ENCODE data around the gene TSHZ1. TPM values are rescaled to one million over a fixed set of nuclear protein-coding genes. Genes with fewer than 3 reads are reported as not detected.

Gene TSHZ1
- total and polyA plus RNA-seq, 9 donors, result 27.9 to 109 (median 65.6) TPM

GRCh38 chr18:75297731-75298130, 87.1 kb downstream of the TSHZ1 start:
- DNase-seq, result no peak
- no peak for TF ChIP-seq POLR2A (IDR thresholded peaks at IDR 0.05)
- TF ChIP-seq EP300 (IDR thresholded peaks at IDR 0.05), result no peak
- TF ChIP-seq CTCF (IDR thresholded peaks at IDR 0.05), result no peak
- Histone ChIP-seq H3K4me1 (ENCODE audit: insufficient read depth) (no peaks in the 10 kb centered on the region), H3K27ac (no peak overlapping the region), H3K9me3 (no peaks in the 10 kb centered on the region), H3K36me3 (no peaks in the 10 kb centered on the region), H3K4me3 (no peak overlapping the region), H3K27me3 (no peaks in the 10 kb centered on the region)
- intact Hi-C loops (cut with DNase I), result no loop called here
- 69 to 82% (median 75%) methylated on average over 8 of the region's 8 CpGs for WGBS, 3 donors

- intact Hi-C loops (cut with DNase I), result loop anchor here in 1 of 4 donors (10.0 kb wide), 1 partner anchor 70 kb away; no protein-coding TSS in a partner anchor
- Histone ChIP-seq H3K4me3 (no peak overlapping the region), H3K9me3 (peaks cover 0 to 3% of the 10 kb centered on the region in 2 donors), H3K27me3 (no peaks in the 10 kb centered on the region), H3K27ac (no peak overlapping the region), H3K36me3 (no peaks in the 10 kb centered on the region), H3K4me1 (ENCODE audit: insufficient read depth) (no peaks in the 10 kb centered on the region)
- no peak for TF ChIP-seq POLR2A (IDR thresholded peaks at IDR 0.05)
- TF ChIP-seq EP300 (IDR thresholded peaks at IDR 0.05), result no peak
- no peak for TF ChIP-seq CTCF (IDR thresholded peaks at IDR 0.05)
- no peak for DNase-seq
- WGBS, 3 donors, result 87 to 88% (median 88%) methylated on average over 27 of the region's 27 CpGs
Observed at GRCh38 chr18:75304678-75305557, 94.3 kb downstream of the TSHZ1 start.

- H3K4me1 ChIP-seq (ENCODE audit: insufficient read depth), result no peaks in the 10 kb centered on the region
- H3K27ac ChIP-seq, result no peak overlapping the region
- H3K36me3 ChIP-seq, result no peaks in the 10 kb centered on the region
- 94 to 96% (median 96%) methylated on average over 4 of the region's 4 CpGs for WGBS, 3 donors
- no peak for DNase-seq
- no peak overlapping the region for H3K4me3 ChIP-seq
- no peaks in the 10 kb centered on the region for H3K27me3 ChIP-seq
- intact Hi-C loops (cut with DNase I), result loop anchor here in 1 of 4 donors (10.0 kb wide), 1 partner anchor 69 kb away; no protein-coding TSS in a partner anchor
- no peak for TF ChIP-seq EP300 (IDR thresholded peaks at IDR 0.05)
- no peak for TF ChIP-seq CTCF (IDR thresholded peaks at IDR 0.05)
- no peak for TF ChIP-seq POLR2A (IDR thresholded peaks at IDR 0.05)
- peaks cover 0 to 3% of the 10 kb centered on the region in 2 donors for H3K9me3 ChIP-seq
Observed at GRCh38 chr18:75305984-75306383, 95.4 kb downstream of the TSHZ1 start.

- WGBS, 3 donors, result 61 to 70% (median 67%) methylated on average over 2 of the region's 2 CpGs
- H3K27me3 ChIP-seq, result no peaks in the 10 kb centered on the region
- H3K4me3 ChIP-seq, result no peak overlapping the region
- H3K27ac ChIP-seq, result no peak overlapping the region
- TF ChIP-seq POLR2A (IDR thresholded peaks at IDR 0.05) (no peak), CTCF (IDR thresholded peaks at IDR 0.05) (no peak), EP300 (IDR thresholded peaks at IDR 0.05) (no peak)
- intact Hi-C loops (cut with DNase I), result loop anchor here in 1 of 4 donors (10.0 kb wide), 1 partner anchor 67 kb away; no protein-coding TSS in a partner anchor
- DNase-seq, result no peak
- H3K36me3 ChIP-seq, result no peaks in the 10 kb centered on the region
- no peaks in the 10 kb centered on the region for H3K4me1 ChIP-seq (ENCODE audit: insufficient read depth)
- peaks cover 0 to 3% of the 10 kb centered on the region in 2 donors for H3K9me3 ChIP-seq
Observed at GRCh38 chr18:75307530-75307929, 96.9 kb downstream of the TSHZ1 start.
